T-helper 22 cell (primary cell): ENCODE results near the gene FILIP1L.

Experiments
- DNase-seq: peaks from one replicate; pipeline ENCODE4 v3.0.0-alpha.2; 2020; ENCODE audit warnings: low read depth

Gene FILIP1L

GRCh38 chr3:99891610-99892285 is 222.6 kb downstream of the FILIP1L start:
- DNase-seq = no peak

GRCh38 chr3:99885851-99886250 is 228.4 kb downstream of the FILIP1L start:
- no peak for DNase-seq

- no peak for DNase-seq
Measured at GRCh38 chr3:99885085-99885484, 229.2 kb downstream of the FILIP1L start.

GRCh38 chr3:99884484-99884883 is 229.8 kb downstream of the FILIP1L start:
- no peak for DNase-seq

- DNase-seq = no peak
Measured at GRCh38 chr3:99883693-99884092, 230.6 kb downstream of the FILIP1L start.

- no peak for DNase-seq
Measured at GRCh38 chr3:99883138-99883461, 231.2 kb downstream of the FILIP1L start.

GRCh38 chr3:99882436-99883137 is 231.7 kb downstream of the FILIP1L start:
- DNase-seq = no peak

GRCh38 chr3:99881121-99881524 is 233.2 kb downstream of the FILIP1L start:
- DNase-seq = no peak

GRCh38 chr3:99879275-99879674 is 235.0 kb downstream of the FILIP1L start:
- DNase-seq = no peak

GRCh38 chr3:99878005-99878404 is 236.3 kb downstream of the FILIP1L start:
- DNase-seq = no peak

- DNase-seq = no peak
Measured at GRCh38 chr3:99877031-99877579, 237.2 kb downstream of the FILIP1L start.

- peak; percentile 28 for DNase-seq
Measured at GRCh38 chr3:99875929-99876841, 238.1 kb downstream of the FILIP1L start.

GRCh38 chr3:99875581-99875928 is 238.7 kb downstream of the FILIP1L start:
- no peak for DNase-seq

- DNase-seq = no peak
Measured at GRCh38 chr3:99874237-99875002, 239.9 kb downstream of the FILIP1L start.

GRCh38 chr3:99873269-99874102 is 240.8 kb downstream of the FILIP1L start:
- DNase-seq = no peak

GRCh38 chr3:99872923-99873254 is 241.4 kb downstream of the FILIP1L start:
- DNase-seq = no peak

- no peak for DNase-seq
Measured at GRCh38 chr3:99871231-99872045, 242.9 kb downstream of the FILIP1L start.

- DNase-seq = no peak
Measured at GRCh38 chr3:99870712-99871111, 243.6 kb downstream of the FILIP1L start.

- no peak for DNase-seq
Measured at GRCh38 chr3:99869621-99870020, 244.7 kb downstream of the FILIP1L start.

- no peak for DNase-seq
Measured at GRCh38 chr3:99868311-99868646, 246.0 kb downstream of the FILIP1L start.
